ENCODE data around the gene ZBTB12.

Gene ZBTB12

GRCh38 chr6:31896856-31897611 lies 4.9 kb downstream of the ZBTB12 start:
- DNase-seq (ENCODE audit: low spot score) = no peak

- no peak for DNase-seq (ENCODE audit: low spot score)
Observed at GRCh38 chr6:31896493-31896855, 5.4 kb downstream of the ZBTB12 start.

- DNase-seq (ENCODE audit: low spot score) = no peak
Observed at GRCh38 chr6:31892821-31893220, 9.1 kb downstream of the ZBTB12 start.

- no peak for DNase-seq (ENCODE audit: low spot score)
Observed at GRCh38 chr6:31889331-31889972, 12.4 kb downstream of the ZBTB12 start.

GRCh38 chr6:31888276-31889258 lies 13.3 kb downstream of the ZBTB12 start:
- DNase-seq (ENCODE audit: low spot score) = peak; percentile 44

GRCh38 chr6:31887173-31888007 lies 14.5 kb downstream of the ZBTB12 start:
- no peak for DNase-seq (ENCODE audit: low spot score)

GRCh38 chr6:31886541-31886991 lies 15.3 kb downstream of the ZBTB12 start:
- DNase-seq (ENCODE audit: low spot score) = no peak

GRCh38 chr6:31884528-31885035 lies 17.3 kb downstream of the ZBTB12 start:
- DNase-seq (ENCODE audit: low spot score) = no peak

GRCh38 chr6:31883676-31884075 lies 18.2 kb downstream of the ZBTB12 start:
- no peak for DNase-seq (ENCODE audit: low spot score)

- no peak for DNase-seq (ENCODE audit: low spot score)
Observed at GRCh38 chr6:31882344-31882743, 19.5 kb downstream of the ZBTB12 start.

- DNase-seq (ENCODE audit: low spot score) = no peak
Observed at GRCh38 chr6:31881136-31881859, 20.6 kb downstream of the ZBTB12 start.

- DNase-seq (ENCODE audit: low spot score) = no peak
Observed at GRCh38 chr6:31880616-31881015, 21.3 kb downstream of the ZBTB12 start.

- no peak for DNase-seq (ENCODE audit: low spot score)
Observed at GRCh38 chr6:31879901-31880300, 22.0 kb downstream of the ZBTB12 start.

GRCh38 chr6:31879143-31879542 lies 22.7 kb downstream of the ZBTB12 start:
- no peak for DNase-seq (ENCODE audit: low spot score)

- DNase-seq (ENCODE audit: low spot score) = no peak
Observed at GRCh38 chr6:31878726-31879125, 23.2 kb downstream of the ZBTB12 start, which contains the start of gene SLC44A4. Gene SLC44A4 (minus strand): TSS chr6:31878997. CDS start chr6:31878980, 17 bp downstream.

- DNase-seq (ENCODE audit: low spot score) = no peak
Observed at GRCh38 chr6:31878222-31878621, 23.7 kb downstream of the ZBTB12 start.

- DNase-seq (ENCODE audit: low spot score) = no peak
Observed at GRCh38 chr6:31877651-31878161, 24.2 kb downstream of the ZBTB12 start.

GRCh38 chr6:31877125-31877650 lies 24.7 kb downstream of the ZBTB12 start:
- no peak for DNase-seq (ENCODE audit: low spot score)

- no peak for DNase-seq (ENCODE audit: low spot score)
Observed at GRCh38 chr6:31876357-31876756, 25.5 kb downstream of the ZBTB12 start.

- no peak for DNase-seq (ENCODE audit: low spot score)
Observed at GRCh38 chr6:31875877-31876276, 26.0 kb downstream of the ZBTB12 start.
